SU-DHL-6 (cell line): ENCODE results near the gene CPZ.

ENCODE experiments used
- H2AFZ ChIP-seq: fragments of 200-600 bp; sonication (generic); 2 replicates; pipeline ENCODE4 v1.6.1; 2014; ENCODE audit warnings: low read depth, mild to moderate bottlenecking, moderate library complexity, mixed read lengths, antibody characterized with exemption, low read length; ENCODE audit not compliant: severe bottlenecking
- H3F3A ChIP-seq: fragments of 200-600 bp; shearing (Covaris generic); 2 replicates; pipeline ENCODE4 v1.6.0; 2016; ENCODE audit warnings: antibody characterized with exemption, mild to moderate bottlenecking; ENCODE audit not compliant: insufficient read depth
- H3K27ac ChIP-seq: fragments of 200-600 bp; sonication (generic); 2 replicates; pipeline ENCODE4 v1.5.1; 2016; ENCODE audit warnings: low read depth, mild to moderate bottlenecking, low read length, moderate library complexity, mixed read lengths
- H3K27me3 ChIP-seq: fragments of 200-600 bp; sonication (generic), shearing (Covaris generic); 2 replicates; pipeline ENCODE4 v1.6.0; 2014; ENCODE audit warnings: mild to moderate bottlenecking, low read length
- H3K36me3 ChIP-seq: fragments of 200-600 bp; sonication (generic); 2 replicates; pipeline ENCODE4 v1.6.1; 2014; ENCODE audit warnings: mild to moderate bottlenecking, low read length, mixed read lengths
- H3K4me2 ChIP-seq: fragments of 300-600, 200-600 bp; shearing (Covaris generic), sonication (generic); 2 replicates; pipeline ENCODE4 v1.6.0; 2014; ENCODE audit warnings: low read length, low read depth, mild to moderate bottlenecking; ENCODE audit not compliant: poor library complexity, severe bottlenecking
- H3K4me3 ChIP-seq: fragments of 200-600 bp; sonication (generic); 2 replicates; pipeline ENCODE4 v1.5.1; 2014; ENCODE audit warnings: antibody characterized with exemption, low read length, mild to moderate bottlenecking, mixed read lengths; ENCODE audit not compliant: insufficient read depth, poor library complexity, severe bottlenecking
- H3K79me2 ChIP-seq: fragments of 200-600 bp; sonication (generic); 2 replicates; pipeline ENCODE4 v1.6.1; 2014; ENCODE audit warnings: mild to moderate bottlenecking, low read length, moderate library complexity; ENCODE audit not compliant: insufficient read depth
- H3K9ac ChIP-seq: fragments of 200-600 bp; sonication (generic); 2 replicates; pipeline ENCODE4 v1.7.0; 2014; ENCODE audit warnings: mild to moderate bottlenecking, low read length
- H3K9me2 ChIP-seq: fragments of 200-600 bp; sonication (generic); replicated peaks from 2 replicates; pipeline ENCODE4 v1.6.1; 2014; ENCODE audit warnings: low read length; ENCODE audit not compliant: insufficient read depth
- H3K9me3 ChIP-seq: fragments of 200-600 bp; sonication (generic); 2 replicates; pipeline ENCODE4 v1.6.1; 2014; ENCODE audit warnings: low read length, mixed read lengths; ENCODE audit not compliant: insufficient read depth
- H4K20me1 ChIP-seq: fragments of 200-600 bp; sonication (generic); 2 replicates; pipeline ENCODE4 v1.6.1; 2014; ENCODE audit warnings: low read depth, mild to moderate bottlenecking, antibody characterized with exemption, low read length, moderate library complexity, mixed read lengths
- EZH2phosphoT487 ChIP-seq: fragments of 200-600 bp; sonication (generic), shearing (Covaris generic); conservative IDR thresholded peaks from 2 replicates; pipeline ENCODE4 v1.6.1; 2018; ENCODE audit warnings: mild to moderate bottlenecking, antibody characterized with exemption, low read length, moderate library complexity, mixed read lengths
- TF ChIP-seq, protein P1 (sequence below): fragments of 200-600 bp; sonication (generic); IDR thresholded peaks from one replicate; pipeline ENCODE4 v1.5.1; 2017; ENCODE audit warnings: antibody characterized with exemption, mild to moderate bottlenecking, low read length, moderate library complexity; ENCODE audit not compliant: insufficient read depth, poor library complexity, severe bottlenecking

CPZ gene

DNA sequence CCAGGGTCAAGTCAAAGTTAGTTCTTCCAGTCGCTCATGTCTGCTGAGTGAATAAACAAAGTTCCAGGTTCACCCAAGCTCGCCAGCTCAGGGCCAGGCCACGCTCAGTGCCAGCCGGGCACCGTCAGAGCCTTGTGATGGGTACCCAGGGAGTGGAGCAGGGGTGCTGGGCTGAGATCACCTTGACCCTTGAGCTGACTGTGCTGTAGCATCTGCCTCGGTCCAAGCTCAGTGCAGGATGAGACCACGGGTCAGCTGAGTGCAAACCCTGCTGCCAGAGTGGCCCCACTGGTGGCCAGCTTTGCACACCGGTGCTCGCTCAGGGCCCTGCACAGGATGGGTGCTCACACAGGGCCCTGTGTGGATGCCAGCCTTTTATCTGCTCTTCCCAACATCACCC is 4.3 kb downstream of the CPZ start:
- H3K9me3 ChIP-seq: no peaks in the 10 kb centered on the region
- no peak overlapping the region for H3K4me3 ChIP-seq
- H3F3A ChIP-seq: no peaks in the 10 kb centered on the region
- no peak overlapping the region for H2AFZ ChIP-seq
- no peak overlapping the region for H3K4me2 ChIP-seq
- H3K9ac ChIP-seq: no peak overlapping the region
- H4K20me1 ChIP-seq: no peaks in the 10 kb centered on the region
- no peaks in the 10 kb centered on the region for H3K36me3 ChIP-seq
- no peaks in the 10 kb centered on the region for H3K27me3 ChIP-seq
- H3K79me2 ChIP-seq: no peaks in the 10 kb centered on the region
- H3K9me2 ChIP-seq: no peaks in the 10 kb centered on the region
- H3K27ac ChIP-seq: no peak overlapping the region
- no peak for TF ChIP-seq EZH2phosphoT487
- TF ChIP-seq, protein P1, sequence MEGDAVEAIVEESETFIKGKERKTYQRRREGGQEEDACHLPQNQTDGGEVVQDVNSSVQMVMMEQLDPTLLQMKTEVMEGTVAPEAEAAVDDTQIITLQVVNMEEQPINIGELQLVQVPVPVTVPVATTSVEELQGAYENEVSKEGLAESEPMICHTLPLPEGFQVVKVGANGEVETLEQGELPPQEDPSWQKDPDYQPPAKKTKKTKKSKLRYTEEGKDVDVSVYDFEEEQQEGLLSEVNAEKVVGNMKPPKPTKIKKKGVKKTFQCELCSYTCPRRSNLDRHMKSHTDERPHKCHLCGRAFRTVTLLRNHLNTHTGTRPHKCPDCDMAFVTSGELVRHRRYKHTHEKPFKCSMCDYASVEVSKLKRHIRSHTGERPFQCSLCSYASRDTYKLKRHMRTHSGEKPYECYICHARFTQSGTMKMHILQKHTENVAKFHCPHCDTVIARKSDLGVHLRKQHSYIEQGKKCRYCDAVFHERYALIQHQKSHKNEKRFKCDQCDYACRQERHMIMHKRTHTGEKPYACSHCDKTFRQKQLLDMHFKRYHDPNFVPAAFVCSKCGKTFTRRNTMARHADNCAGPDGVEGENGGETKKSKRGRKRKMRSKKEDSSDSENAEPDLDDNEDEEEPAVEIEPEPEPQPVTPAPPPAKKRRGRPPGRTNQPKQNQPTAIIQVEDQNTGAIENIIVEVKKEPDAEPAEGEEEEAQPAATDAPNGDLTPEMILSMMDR: no peak

DNA sequence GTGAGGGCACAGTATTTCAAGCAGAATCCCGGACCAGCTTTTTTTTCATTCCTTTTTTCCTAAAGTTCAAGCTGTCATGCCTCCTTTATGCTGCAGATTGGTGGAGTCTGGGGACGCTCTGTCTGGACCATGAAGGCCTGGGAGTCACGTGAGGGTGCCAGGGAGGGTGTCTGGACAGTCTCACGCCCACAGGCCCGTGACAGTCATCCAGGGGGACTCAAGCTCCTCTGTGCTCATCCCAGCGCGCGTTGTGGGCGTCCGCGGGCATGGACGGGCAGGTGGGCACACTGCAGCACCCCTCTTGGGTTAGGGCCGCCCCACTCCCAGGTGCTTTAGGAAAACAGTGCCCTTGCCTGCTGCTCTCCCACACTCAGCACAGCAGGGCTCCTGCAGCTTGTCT is 4.8 kb downstream of the CPZ start:
- Histone ChIP-seq H3K79me2 (no peaks in the 10 kb centered on the region), H3K4me3 (no peak overlapping the region), H3K9ac (no peak overlapping the region), H3K9me3 (no peaks in the 10 kb centered on the region), H3K9me2 (no peaks in the 10 kb centered on the region), H4K20me1 (no peaks in the 10 kb centered on the region), H2AFZ (no peak overlapping the region), H3K36me3 (no peaks in the 10 kb centered on the region), H3K27ac (no peak overlapping the region), H3K27me3 (no peaks in the 10 kb centered on the region), H3F3A (no peaks in the 10 kb centered on the region), H3K4me2 (no peak overlapping the region)
- TF ChIP-seq, protein P1: no peak
- no peak for TF ChIP-seq EZH2phosphoT487

DNA sequence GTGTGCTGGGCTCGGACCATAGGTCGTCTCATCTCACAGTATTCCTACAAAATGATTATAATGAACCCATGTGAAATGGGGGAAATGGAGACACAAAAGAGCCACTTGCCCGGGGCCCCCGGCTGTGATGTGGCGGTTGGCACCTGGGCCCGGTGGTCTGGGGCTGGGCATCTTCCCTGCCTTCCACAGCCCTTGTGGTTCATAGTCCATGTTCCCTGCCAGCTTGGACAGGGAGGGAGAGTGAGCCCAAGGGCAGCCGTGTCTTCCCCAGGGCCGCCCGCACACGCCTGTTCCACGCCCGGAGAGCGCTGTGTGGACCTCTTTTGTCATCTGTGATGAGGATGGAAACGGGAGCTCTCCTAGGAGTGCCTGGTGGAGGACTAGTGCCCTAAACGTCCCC is 5.2 kb downstream of the CPZ start:
- no peak overlapping the region for H3K9ac ChIP-seq
- H3K9me3 ChIP-seq: no peaks in the 10 kb centered on the region
- no peaks in the 10 kb centered on the region for H3K36me3 ChIP-seq
- H3K27ac ChIP-seq: no peak overlapping the region
- H3F3A ChIP-seq: no peaks in the 10 kb centered on the region
- H3K4me3 ChIP-seq: no peak overlapping the region
- H2AFZ ChIP-seq: no peak overlapping the region
- TF ChIP-seq, protein P1: no peak
- TF ChIP-seq EZH2phosphoT487: no peak
- no peaks in the 10 kb centered on the region for H3K9me2 ChIP-seq
- H3K79me2 ChIP-seq: no peaks in the 10 kb centered on the region
- no peaks in the 10 kb centered on the region for H3K27me3 ChIP-seq
- H4K20me1 ChIP-seq: no peaks in the 10 kb centered on the region
- H3K4me2 ChIP-seq: no peak overlapping the region
